PC-9 (cell line): ENCODE measurements around the gene IFNG-AS1. TPM values are rescaled to one million over a fixed set of nuclear protein-coding genes. Genes with fewer than 3 reads are reported as not detected.

ENCODE experiments used
- Bru-seq: library from RNA; stranded (reverse); fragments of 400-500 nt; gene quantifications from one replicate; lab custom pipeline; 2021; lab: Mats Ljungman, UMichigan
- BruChase-seq, 2 experiments: library from RNA; stranded (reverse); fragments of 400-500 nt; gene quantifications; one replicate each; lab custom pipeline; 2021; lab: Mats Ljungman, UMichigan
- BruUV-seq: library from RNA; stranded (reverse); fragments of 400-500 nt; replicated peaks from 2 replicates; lab custom pipeline; 2021; lab: Mats Ljungman, UMichigan
- CTCF ChIA-PET: fragments of 300-600 bp; sonication (Branson Sonifier 250); formaldehyde crosslinking; loops from one replicate; lab custom pipeline; 2022; ENCODE audit warnings: antibody characterized with exemption; lab: Charles Lee
- POLR2A ChIA-PET: fragments of 300-600 bp; sonication (Branson Sonifier 250); formaldehyde crosslinking; loops from one replicate; lab custom pipeline; 2022; ENCODE audit warnings: antibody characterized with exemption; ENCODE audit not compliant: unreplicated experiment; lab: Charles Lee
- DNase-seq, 2 experiments: peaks; one replicate each; pipeline versions ENCODE4 v3.0.0 to v3.0.0-alpha.2; 2015 to 2022; ENCODE audit warnings: mixed read lengths in 1 of 2
- H2AFZ ChIP-seq: fragments of 200-600 bp; sonication (generic); 2 replicates; pipeline ENCODE4 v1.8.1; 2017; ENCODE audit warnings: antibody characterized with exemption
- H3F3A ChIP-seq: fragments of 200-600 bp; sonication (generic); 2 replicates; pipeline ENCODE4 v1.8.1; 2017; ENCODE audit warnings: antibody characterized with exemption, mild to moderate bottlenecking, low read depth; ENCODE audit not compliant: insufficient read depth
- H3K27ac ChIP-seq: fragments of 200-600 bp; sonication (generic); 2 replicates; pipeline ENCODE4 v1.6.1; 2016; ENCODE audit warnings: mixed run types
- H3K27me3 ChIP-seq: fragments of 200-600 bp; sonication (generic); 2 replicates; pipeline ENCODE4 v1.6.1; 2016; ENCODE audit warnings: low read depth, mixed run types; ENCODE audit not compliant: insufficient read depth
- H3K36me3 ChIP-seq: fragments of 200-600 bp; sonication (generic); 2 replicates; pipeline ENCODE4 v1.6.1; 2016; ENCODE audit warnings: low read depth, mixed run types
- H3K4me1 ChIP-seq: fragments of 200-600 bp; sonication (generic); replicated peaks from 2 replicates; pipeline ENCODE4 v1.6.1; 2016; ENCODE audit warnings: mixed run types; ENCODE audit not compliant: insufficient read depth
- H3K4me2 ChIP-seq: fragments of 200-600 bp; sonication (generic); 2 replicates; pipeline ENCODE4 v1.6.1; 2017; ENCODE audit warnings: mixed run types
- H3K4me3 ChIP-seq: fragments of 200-600 bp; sonication (generic); 2 replicates; pipeline ENCODE4 v1.6.1; 2016; ENCODE audit warnings: mixed run types
- H3K79me2 ChIP-seq: fragments of 200-600 bp; sonication (generic); 2 replicates; pipeline ENCODE4 v1.6.1; 2017; ENCODE audit warnings: low read depth, mixed run types
- H3K9me2 ChIP-seq: fragments of 200-600 bp; sonication (generic); 2 replicates; pipeline ENCODE4 v1.8.1; 2017; ENCODE audit warnings: mild to moderate bottlenecking; ENCODE audit not compliant: insufficient read depth
- H3K9me3 ChIP-seq: fragments of 200-600 bp; sonication (generic); 2 replicates; pipeline ENCODE4 v1.8.1; 2016; ENCODE audit warnings: low read depth; ENCODE audit not compliant: insufficient read depth
- H4K20me1 ChIP-seq: fragments of 200-600 bp; sonication (generic); 2 replicates; pipeline ENCODE4 v1.8.1; 2017; ENCODE audit not compliant: insufficient read depth
- EZH2 ChIP-seq: fragments of 200-600 bp; sonication (generic); IDR thresholded peaks from 2 replicates; pipeline ENCODE4 v1.8.0; 2017; ENCODE audit warnings: antibody characterized with exemption, low read depth
- intact Hi-C: fragments of 100-400 bp; cut with micrococcal nuclease; formaldehyde crosslinking; loops from one replicate; pipeline ENCODE4 v1.10.0; 2022; ENCODE audit not compliant: unreplicated experiment
- long read RNA-seq: library from polyadenylated mRNA; stranded (forward); transcript quantifications from one replicate; pipeline ENCODE4 v2.0.0, GENCODE V29; 2022
- total RNA-seq: library from RNA; stranded (reverse); gene quantifications from 2 replicates; pipeline ENCODE4 v1.2.3, GENCODE V29; 2021
- TF ChIP-seq, protein P1 (sequence below): fragments of 200-600 bp; sonication (generic); conservative IDR thresholded peaks from 2 replicates; pipeline ENCODE4 v1.6.1; 2017; ENCODE audit warnings: mixed run types, antibody characterized with exemption, mild to moderate bottlenecking, moderate library complexity

The IFNG-AS1 gene
- total RNA-seq: not detected in 2 replicates
- percentile 9 among the genes with signal in this experiment for Bru-seq, nascent RNA
- BruChase-seq, experiment 1, labeled RNA remaining after a 2-hour chase: percentile 9 among the genes with signal in this experiment
- BruChase-seq, experiment 2, labeled RNA remaining after a 6-hour chase: percentile 10 among the genes with signal in this experiment
- long read RNA-seq: 0 reads

DNA sequence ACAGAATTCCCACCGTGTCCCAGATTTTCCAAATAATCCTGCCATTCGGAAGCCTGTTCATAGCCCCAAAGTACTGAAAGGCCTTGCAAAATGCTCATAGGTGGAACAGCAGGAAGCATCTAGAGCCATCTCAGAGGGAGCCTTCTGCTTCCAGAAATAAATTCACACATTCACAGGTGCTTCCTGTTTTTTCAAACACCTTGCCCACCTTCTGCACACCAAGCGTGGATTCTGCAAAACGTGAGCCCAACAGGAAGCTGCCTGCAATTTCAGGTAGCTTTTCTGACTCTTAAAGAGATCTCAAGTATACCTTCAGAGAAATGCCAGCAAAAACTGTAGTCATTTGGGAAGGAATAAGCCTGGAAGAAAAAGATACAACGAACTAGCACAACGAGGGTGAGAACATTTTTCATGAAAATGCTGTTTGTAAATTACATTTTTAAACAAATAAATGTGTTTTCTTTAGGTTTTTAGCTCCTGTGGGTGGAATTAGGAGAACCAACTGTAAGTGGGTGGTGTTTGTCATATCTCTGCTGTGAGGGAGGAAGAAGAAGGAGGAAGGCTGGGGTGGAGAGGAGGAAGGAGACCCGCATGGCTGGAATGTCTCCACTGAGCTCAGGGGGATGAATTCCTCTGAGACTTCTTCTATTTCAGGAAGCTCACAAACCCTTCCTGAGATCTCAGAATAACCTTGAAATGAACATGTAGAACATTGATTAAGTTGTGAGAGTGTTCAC, at the start of gene IFNG-AS1:
Gene IFNG-AS1 (plus strand): TSS at position 264 of the 737 bp plus-strand sequence.
- H3K4me1 ChIP-seq: no peaks in the 10 kb centered on the region
- no peaks in the 10 kb centered on the region for H3K9me3 ChIP-seq
- no peak within 1 kb of the TSS for H2AFZ ChIP-seq
- H3K27me3 ChIP-seq: no peaks in the 10 kb centered on the region
- TF ChIP-seq EZH2: no peak
- TF ChIP-seq, protein P1, sequence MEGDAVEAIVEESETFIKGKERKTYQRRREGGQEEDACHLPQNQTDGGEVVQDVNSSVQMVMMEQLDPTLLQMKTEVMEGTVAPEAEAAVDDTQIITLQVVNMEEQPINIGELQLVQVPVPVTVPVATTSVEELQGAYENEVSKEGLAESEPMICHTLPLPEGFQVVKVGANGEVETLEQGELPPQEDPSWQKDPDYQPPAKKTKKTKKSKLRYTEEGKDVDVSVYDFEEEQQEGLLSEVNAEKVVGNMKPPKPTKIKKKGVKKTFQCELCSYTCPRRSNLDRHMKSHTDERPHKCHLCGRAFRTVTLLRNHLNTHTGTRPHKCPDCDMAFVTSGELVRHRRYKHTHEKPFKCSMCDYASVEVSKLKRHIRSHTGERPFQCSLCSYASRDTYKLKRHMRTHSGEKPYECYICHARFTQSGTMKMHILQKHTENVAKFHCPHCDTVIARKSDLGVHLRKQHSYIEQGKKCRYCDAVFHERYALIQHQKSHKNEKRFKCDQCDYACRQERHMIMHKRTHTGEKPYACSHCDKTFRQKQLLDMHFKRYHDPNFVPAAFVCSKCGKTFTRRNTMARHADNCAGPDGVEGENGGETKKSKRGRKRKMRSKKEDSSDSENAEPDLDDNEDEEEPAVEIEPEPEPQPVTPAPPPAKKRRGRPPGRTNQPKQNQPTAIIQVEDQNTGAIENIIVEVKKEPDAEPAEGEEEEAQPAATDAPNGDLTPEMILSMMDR: no peak
- no peaks in the 10 kb centered on the region for H3F3A ChIP-seq
- H3K4me2 ChIP-seq: no peak within 1 kb of the TSS
- BruUV-seq: no TSS peak
- no peak within 1 kb of the TSS for H3K27ac ChIP-seq
- H3K36me3 ChIP-seq: no peaks in the 10 kb centered on the region
- DNase-seq: no peak
- intact Hi-C loops: no loop called here
- no peaks in the 10 kb centered on the region for H3K79me2 ChIP-seq
- H3K4me3 ChIP-seq: no peak within 1 kb of the TSS
- CTCF ChIA-PET: no interaction called here
- no peaks in the 10 kb centered on the region for H4K20me1 ChIP-seq
- POLR2A ChIA-PET: no interaction called here
- no peaks in the 10 kb centered on the region for H3K9me2 ChIP-seq

- ChIA-PET POLR2A (interaction anchor here (0.5 kb wide), 1 partner anchor 420 kb away, joined by 5 read pairs; no protein-coding TSS in a partner anchor), CTCF (no interaction called here)
- H3K4me3 ChIP-seq: no peak overlapping the region
- no peaks in the 10 kb centered on the region for H3K9me3 ChIP-seq
- no peaks in the 10 kb centered on the region for H3K36me3 ChIP-seq
- DNase-seq: no peak
- no peaks in the 10 kb centered on the region for H3K27me3 ChIP-seq
- H2AFZ ChIP-seq: no peak overlapping the region
- H3K4me2 ChIP-seq: no peak overlapping the region
- BruUV-seq: no TSS peak
- intact Hi-C loops: loop anchor here (1.0 to 5.0 kb wide), 2 partner anchors 222 to 497 kb away; no protein-coding TSS in a partner anchor
- peaks cover 23% of the 10 kb centered on the region for H3F3A ChIP-seq
- H4K20me1 ChIP-seq: no peaks in the 10 kb centered on the region
- no peaks in the 10 kb centered on the region for H3K79me2 ChIP-seq
- TF ChIP-seq EZH2: no peak
- TF ChIP-seq, protein P1: no peak
- H3K9me2 ChIP-seq: no peaks in the 10 kb centered on the region
- H3K27ac ChIP-seq: peak overlapping the region; percentile 70
- H3K4me1 ChIP-seq: peaks cover 41% of the 10 kb centered on the region
Measured at GRCh38 chr12:67939611-67940010, 49.6 kb upstream of the IFNG-AS1 start.

DNA sequence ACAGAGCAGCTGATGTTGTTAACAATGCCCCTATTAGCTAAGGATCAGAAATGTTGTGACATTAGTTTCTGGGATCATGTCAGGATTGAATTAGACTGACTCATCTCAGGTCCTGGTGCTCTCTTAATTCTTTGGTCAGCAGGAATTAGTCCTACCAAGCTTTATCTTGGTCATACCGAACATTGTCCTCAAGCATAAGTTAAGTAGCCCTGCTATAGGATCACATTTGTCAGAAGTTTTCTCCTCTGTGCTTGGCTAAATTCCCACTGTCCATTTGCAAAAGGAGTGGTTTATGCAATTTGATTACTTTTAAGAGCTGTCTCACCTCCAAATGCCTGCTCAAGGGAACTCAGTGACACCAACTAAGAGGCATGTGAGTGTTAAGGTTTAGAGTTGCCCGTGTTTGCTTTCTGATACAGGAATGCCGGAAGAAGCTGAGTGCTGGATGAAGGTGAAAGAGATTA, 48.4 kb upstream of the IFNG-AS1 start:
- no peaks in the 10 kb centered on the region for H3K9me2 ChIP-seq
- CTCF ChIA-PET: interaction anchor here (0.6 to 1.3 kb wide), 3 partner anchors 293 to 664 kb away, joined by 3 to 5 read pairs (median 4); partner anchors contain the start of gene DYRK2
- no peaks in the 10 kb centered on the region for H3K27me3 ChIP-seq
- H3K79me2 ChIP-seq: no peaks in the 10 kb centered on the region
- TF ChIP-seq, protein P1: no peak
- no peak for TF ChIP-seq EZH2
- H3F3A ChIP-seq: peaks cover 23% of the 10 kb centered on the region
- POLR2A ChIA-PET: interaction anchor here (0.6 to 1.3 kb wide), 7 partner anchors 20 to 958 kb away, joined by 3 to 10 read pairs (median 6); partner anchors contain the start of gene DYRK2
- intact Hi-C loops: loop anchor here (1.0 to 5.0 kb wide), 4 partner anchors 21 to 499 kb away; partner anchors contain the start of gene DYRK2
- DNase-seq: peak; percentile 47 to 97
- H3K9me3 ChIP-seq: no peaks in the 10 kb centered on the region
- H3K4me1 ChIP-seq: peaks cover 41% of the 10 kb centered on the region
- H3K27ac ChIP-seq: peak overlapping the region; percentile 70
- no peaks in the 10 kb centered on the region for H3K36me3 ChIP-seq
- H4K20me1 ChIP-seq: no peaks in the 10 kb centered on the region
- H2AFZ ChIP-seq: no peak overlapping the region
- no TSS peak for BruUV-seq
- H3K4me2 ChIP-seq: peak overlapping the region; percentile 40
- peak overlapping the region; percentile 5; the same call in 1 of the 2 replicates for H3K4me3 ChIP-seq
